SH-SY5Y (cell line): Measurements from ENCODE around the gene CELA3B.

Experiments
- GATA2 ChIP-seq: IDR thresholded peaks from 2 replicates; pipeline ENCODE4 v1.6.1; 2011; ENCODE audit warnings: mild to moderate bottlenecking, low read depth, low read length
- GATA3 ChIP-seq: IDR thresholded peaks from 2 replicates; pipeline ENCODE4 v1.6.1; 2011; ENCODE audit warnings: low read depth, mild to moderate bottlenecking, low read length, moderate library complexity

GRCh38 chr1:21956720-21957552 lies 19.9 kb upstream of the CELA3B start:
- TF ChIP-seq GATA2, result no peak
- TF ChIP-seq GATA3, result no peak
